Ramos (cell line): ENCODE results near the gene DPEP1.
"Not testable (repeated sequence)": the region's sequence is repeated elsewhere in the genome, so short reads cannot be mapped to it uniquely, and the experiment has no call there.

Experiments
- in situ Hi-C: fragments of 300-500 bp; cut with MboI; formaldehyde crosslinking; loops from one replicate; pipeline ENCODE4 v1.14.3; 2022; ENCODE audit warnings: low sequenced_read_pairs; ENCODE audit not compliant: unreplicated experiment

Gene DPEP1

GRCh38 chr16:89641458-89642119 is 28.1 kb downstream of the DPEP1 start:
- in situ Hi-C loops: no loop called here

- in situ Hi-C loops: no loop called here
Observed at GRCh38 chr16:89642574-89642973, 29.1 kb downstream of the DPEP1 start.

- in situ Hi-C loops: no loop called here
Observed at GRCh38 chr16:89643769-89644300, 30.4 kb downstream of the DPEP1 start.

GRCh38 chr16:89645122-89645521 is 31.7 kb downstream of the DPEP1 start:
- in situ Hi-C loops: no loop called here

GRCh38 chr16:89646270-89646669 is 32.8 kb downstream of the DPEP1 start:
- in situ Hi-C loops: no loop called here

GRCh38 chr16:89646906-89647305 is 33.5 kb downstream of the DPEP1 start:
- in situ Hi-C loops: no loop called here

DNA sequence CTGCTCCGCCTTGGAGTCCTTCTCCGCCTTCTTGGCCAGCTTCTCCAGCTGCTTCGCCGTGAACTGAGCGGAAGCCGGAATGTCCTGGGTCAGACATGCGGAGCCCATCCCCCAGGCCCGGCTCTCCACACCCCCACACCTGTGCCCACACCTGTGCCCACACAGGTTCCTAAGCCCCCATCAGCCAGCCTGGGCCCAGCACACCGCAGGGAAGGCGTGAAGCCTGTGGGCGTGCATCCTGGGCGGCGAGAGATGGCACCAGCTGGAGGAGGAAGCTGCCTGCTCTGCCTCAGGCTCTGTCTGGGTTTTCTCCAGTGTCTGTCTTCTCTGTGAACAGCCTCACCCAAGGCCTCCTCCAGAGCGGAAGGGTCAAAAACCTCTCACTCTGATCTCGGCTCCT is 38.1 kb downstream of the DPEP1 start:
- in situ Hi-C loops: no loop called here

DNA sequence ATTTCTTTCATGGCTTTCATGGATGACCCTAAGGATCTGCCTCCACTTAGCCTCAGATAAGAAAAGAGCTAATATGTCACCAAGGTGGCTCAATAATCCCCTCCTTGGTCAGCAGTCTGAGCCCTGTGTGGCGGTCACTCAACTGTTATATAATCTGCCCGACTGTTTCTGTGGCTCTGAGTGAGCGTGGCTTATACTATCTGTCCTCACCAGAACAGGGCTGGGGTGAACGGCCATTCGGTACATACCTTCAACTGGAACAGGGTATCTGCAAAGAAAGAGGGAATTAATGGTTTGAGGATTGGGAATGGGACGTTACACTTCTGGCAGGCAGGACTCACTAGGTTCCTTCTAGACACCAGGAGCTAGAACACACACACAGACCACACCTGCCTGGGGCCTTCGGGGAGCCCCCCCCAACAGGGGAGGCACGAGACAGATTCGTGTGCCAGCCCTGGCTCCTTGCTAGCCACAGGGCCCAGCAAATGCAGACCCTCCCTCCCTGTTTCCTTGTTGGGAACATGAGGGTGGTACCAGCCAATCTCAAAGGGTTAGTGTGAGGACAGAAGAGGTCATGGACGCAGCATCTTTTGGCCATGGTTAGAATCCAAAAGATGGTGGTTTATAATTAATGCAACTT is 40.3 kb downstream of the DPEP1 start:
- in situ Hi-C loops: no loop called here

DNA sequence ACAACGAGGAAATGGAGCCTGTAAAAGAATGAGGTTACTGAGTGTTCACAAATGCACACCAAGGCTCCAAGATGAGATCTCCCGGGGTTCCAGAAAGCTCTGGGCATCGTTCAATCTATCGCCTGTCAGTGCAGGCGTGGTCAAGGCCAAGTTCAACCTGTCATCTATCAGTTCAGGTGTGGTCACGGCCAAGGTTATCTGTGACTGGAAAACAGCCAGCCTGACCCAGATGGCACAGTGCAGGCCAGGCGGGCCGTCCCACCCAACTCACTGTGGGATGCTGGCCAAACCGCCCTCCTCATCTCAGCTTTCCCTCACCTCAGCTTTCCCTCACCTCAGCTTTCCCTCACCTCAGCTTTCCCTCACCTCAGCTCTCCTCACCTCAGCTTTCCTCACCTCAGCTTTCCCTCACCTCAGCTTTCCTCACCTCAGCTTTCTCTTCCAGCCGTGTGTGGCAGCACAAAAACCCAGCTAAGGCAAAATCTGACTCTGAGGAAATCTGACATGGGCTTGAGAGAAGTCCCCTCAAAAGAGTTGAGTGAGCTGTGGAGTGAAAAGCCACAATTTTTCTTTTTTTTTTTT is 41.7 kb downstream of the DPEP1 start:
- in situ Hi-C loops: no loop called here

DNA sequence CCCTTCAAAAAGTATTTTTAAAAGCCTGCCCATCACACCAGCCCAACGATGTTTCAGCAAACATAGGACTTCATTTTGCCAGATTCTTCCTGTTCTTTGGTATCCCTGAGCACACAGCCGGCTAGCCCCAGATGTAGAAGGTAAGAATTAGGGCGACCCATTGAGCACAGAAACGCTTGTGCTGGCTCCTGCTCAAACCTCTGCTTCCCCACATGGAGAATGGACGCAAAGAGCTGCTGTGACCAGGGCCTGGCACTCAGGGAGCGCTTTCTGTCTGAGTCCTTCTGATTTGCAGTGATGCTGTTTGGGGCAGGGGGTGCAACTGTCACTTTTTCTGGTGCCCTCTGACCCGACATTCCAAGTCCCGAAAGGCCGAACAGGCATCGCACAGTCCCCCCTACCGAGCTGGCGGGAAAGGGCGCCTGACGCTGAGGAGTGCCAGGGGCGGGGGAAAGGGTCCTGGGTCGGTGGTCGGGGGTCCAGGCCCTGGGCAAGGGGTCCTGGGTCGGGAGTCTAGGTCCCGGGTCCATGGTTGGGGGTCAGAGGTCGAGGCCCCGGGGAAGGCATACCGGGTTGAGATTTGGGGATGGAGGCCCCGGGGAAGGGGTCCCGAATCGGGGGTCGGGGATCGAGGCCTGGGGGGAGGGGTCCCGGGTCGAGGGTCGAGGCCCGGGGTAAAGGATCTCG is 43.1 kb downstream of the DPEP1 start:
- in situ Hi-C loops: no loop called here

DNA sequence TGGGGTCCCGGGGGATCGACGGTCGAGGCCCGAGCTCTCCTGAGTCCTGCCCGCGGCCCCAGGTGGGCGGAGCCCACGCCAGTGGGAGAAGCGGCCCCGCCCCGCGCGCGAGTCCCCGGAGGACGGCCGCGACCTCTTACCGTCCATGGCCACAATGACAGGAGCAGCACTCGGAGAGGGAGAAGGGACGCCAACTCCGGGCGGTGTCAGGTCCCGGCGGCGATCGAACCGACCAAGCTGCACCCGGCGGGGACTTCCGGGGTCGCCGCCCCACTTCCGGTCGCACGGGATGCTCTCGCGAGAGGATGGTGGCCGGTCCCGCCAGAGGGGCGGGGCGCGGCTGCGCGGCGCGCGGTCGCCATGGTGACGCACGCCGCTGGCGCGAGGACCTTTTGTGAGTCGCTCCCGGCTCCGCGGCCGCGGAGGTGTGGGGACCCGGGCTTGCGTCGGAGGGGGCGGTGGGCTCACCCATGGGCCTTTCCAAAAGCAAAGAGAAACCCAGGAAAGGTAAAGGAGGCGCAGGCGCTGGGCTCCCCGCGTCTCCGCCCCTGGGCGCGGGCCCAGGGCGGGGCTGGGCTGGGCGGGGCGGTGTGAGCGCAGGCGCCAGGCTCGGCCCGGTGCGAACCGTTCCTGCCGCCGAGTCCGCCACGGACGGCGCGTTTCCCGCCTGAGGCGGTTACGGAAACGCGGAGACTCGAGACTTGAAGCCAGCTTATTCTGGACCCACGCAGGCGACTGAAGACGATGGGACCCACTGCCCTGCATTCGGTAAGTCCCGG is 44.2 kb downstream of the DPEP1 start, which contains the start of the genes CHMP1A and SPATA33:
TSS of gene CHMP1A (minus strand) at position 267 of the 779 bp plus-strand sequence. CDS start at position 147, 120 bp downstream.
TSS of gene SPATA33 (plus strand) at position 395 of the 779 bp plus-strand sequence. CDS start at position 471, 76 bp downstream.
- in situ Hi-C loops: no loop called here

- in situ Hi-C loops: no loop called here
Observed at GRCh38 chr16:89658221-89658879, 44.9 kb downstream of the DPEP1 start.

DNA sequence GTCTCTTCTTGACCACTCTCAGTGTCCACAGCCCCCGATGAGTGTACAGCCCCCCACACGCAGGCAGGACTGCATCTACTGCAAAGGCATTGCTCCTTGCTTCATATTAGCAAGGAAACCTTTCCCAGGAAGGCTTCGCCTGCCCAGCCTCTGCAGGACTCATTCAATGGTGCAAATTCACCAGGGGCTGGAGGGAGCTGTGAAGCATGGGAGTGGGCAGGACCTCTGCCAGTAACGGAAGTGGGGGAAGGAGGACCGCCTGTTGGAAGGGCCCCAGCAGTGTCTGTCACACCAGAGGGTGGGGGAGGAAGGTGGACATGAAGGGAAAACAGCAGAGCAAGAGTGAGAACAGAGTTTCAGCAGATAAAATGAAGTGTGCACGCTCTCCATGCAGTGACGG is 46.7 kb downstream of the DPEP1 start:
- in situ Hi-C loops: no loop called here

- in situ Hi-C loops: no loop called here
Observed at GRCh38 chr16:89661215-89661614, 47.8 kb downstream of the DPEP1 start.

GRCh38 chr16:89664238-89664637 is 50.8 kb downstream of the DPEP1 start:
- in situ Hi-C loops: not testable (repeated sequence)

DNA sequence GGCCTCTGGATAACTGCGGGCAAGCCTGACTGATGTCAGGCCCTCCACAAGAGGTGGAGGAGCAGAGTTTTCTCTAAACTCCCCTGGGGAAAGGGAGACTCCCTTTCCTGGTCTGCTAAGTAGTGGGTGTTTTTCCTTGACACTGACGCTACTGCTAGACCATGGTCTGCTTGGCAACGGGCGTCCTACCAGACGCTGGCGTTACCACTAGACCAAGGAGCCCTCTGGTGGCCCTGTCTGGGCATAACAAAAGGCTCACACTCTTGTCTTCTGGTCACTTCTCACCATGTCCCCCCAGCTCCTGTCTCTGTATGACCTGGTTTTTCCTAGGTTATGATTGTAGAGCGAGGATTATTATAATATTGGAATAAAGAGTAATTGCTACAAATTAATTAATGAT is 53.6 kb downstream of the DPEP1 start:
- in situ Hi-C loops: not testable (repeated sequence)

DNA sequence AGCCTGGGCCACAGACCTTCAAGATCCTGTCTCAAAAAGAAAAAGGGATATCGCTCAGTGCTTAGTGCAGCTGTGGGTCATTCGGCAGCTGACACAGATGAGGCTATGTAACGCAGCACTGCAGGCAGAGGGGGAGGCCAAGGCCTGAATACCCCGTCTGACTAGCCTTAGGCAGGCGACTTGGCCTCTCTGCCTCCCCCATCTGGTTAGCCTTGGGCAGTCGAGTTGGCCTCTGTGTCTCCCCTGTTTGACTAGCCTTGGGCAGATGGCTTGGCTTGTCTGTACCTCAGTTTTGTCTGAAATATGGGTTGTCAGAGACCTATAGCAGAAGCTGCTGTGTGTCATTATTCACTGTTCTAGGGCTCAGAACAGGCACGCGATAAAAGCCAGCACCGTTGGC is 54.2 kb downstream of the DPEP1 start:
- in situ Hi-C loops: no loop called here

- in situ Hi-C loops: no loop called here
Observed at GRCh38 chr16:89668790-89669158, 55.3 kb downstream of the DPEP1 start.

DNA sequence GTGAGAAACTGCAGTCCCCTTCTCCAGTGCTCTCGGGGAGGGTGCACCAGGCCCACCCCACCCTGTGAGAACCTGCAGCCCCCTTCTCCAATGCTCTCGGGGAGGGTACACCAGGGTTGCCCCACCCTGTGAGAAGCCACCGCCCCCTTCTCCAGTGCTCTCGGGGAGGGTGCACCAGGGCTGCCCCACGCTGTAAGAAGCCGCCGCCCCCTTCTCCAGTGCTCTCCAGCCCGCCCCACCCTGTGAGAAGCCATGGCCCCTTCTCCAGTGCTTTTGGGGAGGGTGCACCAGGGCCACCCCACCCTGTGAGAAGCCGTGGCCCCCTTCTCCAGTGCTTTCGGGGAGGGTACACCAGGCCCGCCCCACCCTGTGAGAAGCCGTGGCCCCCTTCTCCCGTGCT is 56.3 kb downstream of the DPEP1 start:
- in situ Hi-C loops: no loop called here
